Measurements from ENCODE around the gene NFXL1.

- TF ChIP-seq, protein P1, sequence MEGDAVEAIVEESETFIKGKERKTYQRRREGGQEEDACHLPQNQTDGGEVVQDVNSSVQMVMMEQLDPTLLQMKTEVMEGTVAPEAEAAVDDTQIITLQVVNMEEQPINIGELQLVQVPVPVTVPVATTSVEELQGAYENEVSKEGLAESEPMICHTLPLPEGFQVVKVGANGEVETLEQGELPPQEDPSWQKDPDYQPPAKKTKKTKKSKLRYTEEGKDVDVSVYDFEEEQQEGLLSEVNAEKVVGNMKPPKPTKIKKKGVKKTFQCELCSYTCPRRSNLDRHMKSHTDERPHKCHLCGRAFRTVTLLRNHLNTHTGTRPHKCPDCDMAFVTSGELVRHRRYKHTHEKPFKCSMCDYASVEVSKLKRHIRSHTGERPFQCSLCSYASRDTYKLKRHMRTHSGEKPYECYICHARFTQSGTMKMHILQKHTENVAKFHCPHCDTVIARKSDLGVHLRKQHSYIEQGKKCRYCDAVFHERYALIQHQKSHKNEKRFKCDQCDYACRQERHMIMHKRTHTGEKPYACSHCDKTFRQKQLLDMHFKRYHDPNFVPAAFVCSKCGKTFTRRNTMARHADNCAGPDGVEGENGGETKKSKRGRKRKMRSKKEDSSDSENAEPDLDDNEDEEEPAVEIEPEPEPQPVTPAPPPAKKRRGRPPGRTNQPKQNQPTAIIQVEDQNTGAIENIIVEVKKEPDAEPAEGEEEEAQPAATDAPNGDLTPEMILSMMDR (IDR thresholded peaks at IDR 0.05) = no peak
- TF ChIP-seq POLR2AphosphoS5 (IDR thresholded peaks at IDR 0.05) = no peak
- TF ChIP-seq POLR2A (IDR thresholded peaks at IDR 0.05) = no peak
- no peak for TF ChIP-seq EP300 (IDR thresholded peaks at IDR 0.05)
Observed at GRCh38 chr4:47798165-47798564, 116.2 kb downstream of the NFXL1 start.

Measured in gastroesophageal sphincter (tissue), 3 donors.